ENCODE measurements around the gene SSH2.
A peak's percentile ranks its signal among the peaks of the same experiment; 100 is the strongest.
"Not testable (repeated sequence)": the region's sequence is repeated elsewhere in the genome, so short reads cannot be mapped to it uniquely, and the experiment has no call there.

Gene SSH2

DNA sequence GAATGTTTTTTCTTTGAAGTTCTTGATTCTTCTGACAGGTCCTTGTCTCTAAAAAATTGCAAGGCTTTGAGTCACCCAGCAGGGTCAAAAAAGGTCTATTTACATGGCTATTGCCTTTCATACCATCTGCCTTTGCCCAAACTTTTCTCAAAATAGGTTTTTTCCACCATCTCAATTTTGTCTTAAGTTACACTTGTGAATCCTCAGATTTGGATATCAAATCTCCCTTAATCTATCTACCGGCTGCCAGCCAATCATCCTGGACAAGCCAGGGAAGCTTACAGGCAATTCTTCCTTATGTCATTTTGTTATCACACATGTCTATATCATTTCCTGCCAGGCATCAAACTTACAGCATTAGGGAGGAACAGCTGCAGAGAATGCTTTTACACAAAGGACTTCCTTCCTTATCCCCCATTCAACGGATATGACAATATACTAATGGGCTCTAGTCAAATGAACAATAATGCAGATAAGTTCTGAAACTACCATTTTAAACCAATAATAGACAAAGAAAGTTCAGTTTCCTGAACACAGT is 203.2 kb downstream of the SSH2 start:
- DNase-seq, result no peak

DNA sequence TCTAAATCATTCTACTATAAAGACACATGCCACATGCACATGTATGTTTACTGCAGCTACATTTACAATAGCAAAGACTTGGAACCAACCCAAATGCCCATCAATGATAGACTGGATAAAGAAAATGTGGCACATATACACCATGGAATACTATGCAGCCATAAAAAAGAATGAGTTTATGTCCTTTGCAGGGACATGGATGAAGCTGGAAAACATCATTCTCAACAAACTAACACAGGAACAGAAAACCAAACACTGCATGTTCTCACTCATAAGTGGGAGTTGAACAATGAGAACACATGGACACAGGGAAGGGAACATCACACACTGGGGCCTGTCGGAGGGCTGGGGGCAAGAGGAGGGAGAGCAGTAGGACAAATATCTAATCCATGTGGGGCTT is 204.6 kb downstream of the SSH2 start:
- not testable (repeated sequence) for DNase-seq

- peak in 1 of 2 donors; percentile 15 for DNase-seq
Observed at GRCh38 chr17:29723278-29724047, 206.6 kb downstream of the SSH2 start.

- peak; percentile 26 to 38 for DNase-seq
Observed at GRCh38 chr17:29722411-29723198, 207.4 kb downstream of the SSH2 start.

DNA sequence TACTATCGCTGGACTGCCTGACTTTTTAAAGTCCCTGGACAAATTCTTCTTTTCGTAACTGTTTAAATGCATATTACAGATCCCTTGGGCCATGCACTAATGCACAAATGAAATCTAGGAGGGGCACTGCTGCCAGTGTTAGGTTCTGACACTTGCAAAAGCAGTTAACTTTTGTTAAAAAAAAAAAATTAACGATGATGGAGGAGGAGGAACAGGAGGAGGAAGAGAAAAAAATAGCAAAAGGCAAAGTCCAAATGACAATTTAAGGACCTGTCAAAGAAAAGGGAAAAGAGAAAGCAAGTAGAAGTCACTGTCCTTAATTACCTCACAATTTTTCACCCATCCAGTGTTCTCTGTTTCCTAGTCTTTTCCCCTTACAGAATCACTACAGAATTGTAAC is 209.5 kb downstream of the SSH2 start:
- no peak for DNase-seq

DNA sequence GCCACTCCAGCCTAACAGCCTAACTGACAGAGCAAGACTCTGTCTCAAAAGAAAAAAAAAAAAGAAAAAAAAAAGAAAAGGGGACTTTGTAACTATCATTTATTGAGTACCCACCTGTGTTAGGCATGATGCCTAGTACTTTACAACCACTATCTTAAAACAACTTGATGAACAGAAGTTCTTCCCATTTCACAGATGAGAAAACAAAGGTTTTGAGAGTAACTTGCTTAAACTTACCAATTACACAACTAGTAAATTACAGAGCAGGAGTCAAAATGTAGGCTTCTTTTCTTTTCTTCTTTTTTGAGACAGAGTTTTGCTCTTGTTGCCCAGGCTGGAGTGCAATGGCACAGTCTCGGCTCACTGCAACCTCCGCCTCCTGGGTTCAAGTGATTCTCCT is 210.6 kb downstream of the SSH2 start:
- DNase-seq, result no peak

DNA sequence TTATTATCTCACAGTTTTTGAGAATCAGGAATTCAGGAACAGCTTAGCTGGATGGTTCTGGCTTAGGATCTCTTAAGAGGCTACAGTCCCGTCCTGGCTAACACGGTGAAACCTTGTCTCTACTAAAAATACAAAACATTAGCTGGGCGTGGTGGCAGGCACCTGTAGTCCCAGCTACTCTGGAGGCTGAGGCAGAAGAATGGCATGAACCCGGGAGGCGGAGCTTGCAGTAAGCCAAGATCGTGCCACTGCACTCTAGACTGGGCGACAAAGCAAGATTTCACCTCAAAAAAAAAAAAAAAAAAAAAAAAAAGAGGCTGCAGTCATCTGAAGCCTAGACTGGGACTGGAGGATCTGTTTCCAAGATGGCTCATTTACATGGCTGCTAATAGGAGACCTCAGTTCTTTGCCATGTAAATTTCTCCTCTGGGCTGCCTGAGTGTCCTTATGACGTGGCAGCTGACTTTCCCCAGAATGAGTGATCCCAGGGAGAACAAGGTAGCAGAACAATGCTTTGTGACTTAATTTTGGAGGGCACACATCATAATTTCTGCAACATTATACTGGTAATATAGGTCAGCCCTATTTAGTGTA is 211.5 kb downstream of the SSH2 start:
- no peak for DNase-seq

DNA sequence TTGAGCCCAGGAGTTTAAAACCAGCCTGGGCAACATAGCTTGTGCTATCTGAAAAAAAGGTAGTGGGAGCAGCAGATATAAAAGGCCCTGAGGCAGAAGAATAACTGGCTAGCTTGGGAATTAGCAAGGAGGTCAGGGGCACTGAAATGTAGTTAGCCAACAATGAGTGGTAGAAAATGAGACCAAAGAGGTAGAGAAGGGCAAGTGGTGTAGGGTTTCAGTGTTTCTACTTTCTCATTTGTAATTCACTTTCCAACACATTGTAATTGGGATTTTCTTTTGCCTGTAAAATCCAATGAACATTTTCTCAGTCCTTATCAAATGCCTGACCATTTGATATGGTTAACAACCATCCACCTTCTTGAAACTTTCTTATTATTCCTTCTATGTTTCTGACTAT is 212.2 kb downstream of the SSH2 start:
- no peak for DNase-seq

DNA sequence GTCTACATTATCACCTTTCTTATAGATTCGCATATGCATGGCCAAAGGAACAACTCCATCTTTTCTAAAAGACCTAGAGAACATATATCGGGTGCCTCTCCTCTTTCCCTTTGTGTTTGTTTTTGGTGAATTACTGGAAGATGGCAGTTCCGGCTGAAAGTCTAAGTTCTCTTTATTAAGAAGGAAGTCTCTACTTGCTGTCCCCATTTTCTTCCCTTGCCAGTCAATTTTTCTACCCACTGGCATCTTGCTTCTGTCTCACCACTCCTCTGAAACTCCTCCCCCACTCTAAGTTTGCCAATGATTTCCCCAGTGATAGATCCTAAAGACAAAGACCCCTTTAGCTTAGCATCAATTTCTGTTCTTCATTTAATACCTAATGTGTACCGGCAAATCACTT is 213.5 kb downstream of the SSH2 start:
- no peak for DNase-seq

DNA sequence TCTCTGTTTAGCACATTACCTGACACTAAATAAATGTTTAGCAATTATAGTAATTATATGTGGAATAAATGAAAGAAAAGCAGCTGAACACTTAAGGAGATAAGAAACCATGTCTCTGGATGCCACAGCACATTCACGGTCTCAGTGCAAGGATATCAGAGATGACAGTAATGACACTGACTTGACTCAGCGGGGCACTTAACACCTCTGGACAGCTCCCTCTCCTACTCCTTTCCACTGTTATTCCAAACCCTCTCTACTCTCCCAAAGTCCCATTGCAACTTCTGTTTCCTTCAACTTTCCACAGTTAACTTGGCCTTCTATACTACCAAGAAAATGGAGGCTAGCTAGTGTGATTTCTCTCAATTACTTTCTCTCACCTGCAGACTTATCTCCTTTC is 214.3 kb downstream of the SSH2 start:
- DNase-seq, result no peak

DNA sequence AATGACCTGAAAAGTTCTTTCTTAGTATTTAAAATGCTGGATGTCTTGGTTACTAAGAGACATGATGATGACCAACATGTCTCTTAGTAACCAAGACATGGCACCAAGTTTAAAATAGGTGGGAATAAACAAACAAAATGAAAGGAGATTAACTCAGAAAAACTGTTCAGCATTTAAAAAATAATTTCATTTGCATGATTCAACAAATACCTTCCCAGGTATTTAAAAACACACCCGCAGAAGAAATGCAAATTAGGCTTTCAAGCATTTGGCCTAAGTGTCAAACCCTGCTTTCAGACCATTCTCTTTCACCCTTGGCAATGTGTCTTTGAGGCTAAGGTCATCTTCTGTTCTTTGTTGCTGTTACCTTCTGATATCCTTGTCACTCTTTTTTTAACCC is 215.9 kb downstream of the SSH2 start:
- no peak for DNase-seq

- no peak for DNase-seq
Observed at GRCh38 chr17:29713626-29714025, 216.4 kb downstream of the SSH2 start.

DNA sequence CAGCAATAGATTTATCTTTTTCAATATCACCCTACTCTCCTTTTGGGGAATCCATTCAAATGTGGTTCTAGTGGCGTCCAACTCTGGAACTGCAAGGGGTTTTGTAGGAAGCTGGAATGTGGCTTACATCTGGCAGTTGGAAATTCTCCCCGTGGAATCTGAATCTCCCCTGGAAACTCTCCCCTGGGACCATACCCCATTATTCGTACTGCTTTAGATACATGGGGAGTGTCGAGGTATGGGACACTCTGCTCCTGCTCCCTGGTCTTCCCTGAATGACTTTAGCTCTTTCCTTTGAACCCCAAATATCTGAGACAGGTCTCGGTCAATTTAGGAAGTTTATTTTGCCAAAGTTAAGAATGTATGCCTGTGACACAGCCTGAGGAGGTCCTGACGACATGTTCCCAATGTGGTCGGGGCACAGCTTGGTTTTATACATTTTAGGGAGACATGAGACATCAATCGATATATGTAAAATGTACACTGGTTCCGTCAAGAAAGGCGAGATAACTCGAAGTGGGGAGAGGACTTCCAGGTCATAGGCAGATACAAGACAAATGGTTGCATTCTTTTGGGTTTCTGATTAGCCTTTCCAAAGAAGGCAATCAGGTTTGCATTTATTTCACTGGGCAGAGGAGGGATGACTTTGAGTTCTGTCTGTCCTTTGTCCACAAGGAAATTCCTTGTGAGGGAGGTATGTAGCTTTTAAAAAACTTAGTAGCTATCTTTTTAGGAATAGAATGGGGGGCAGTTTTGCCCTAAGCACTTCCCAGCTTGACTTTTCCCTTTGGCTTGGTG is 218.2 kb downstream of the SSH2 start:
- DNase-seq, result no peak

DNA sequence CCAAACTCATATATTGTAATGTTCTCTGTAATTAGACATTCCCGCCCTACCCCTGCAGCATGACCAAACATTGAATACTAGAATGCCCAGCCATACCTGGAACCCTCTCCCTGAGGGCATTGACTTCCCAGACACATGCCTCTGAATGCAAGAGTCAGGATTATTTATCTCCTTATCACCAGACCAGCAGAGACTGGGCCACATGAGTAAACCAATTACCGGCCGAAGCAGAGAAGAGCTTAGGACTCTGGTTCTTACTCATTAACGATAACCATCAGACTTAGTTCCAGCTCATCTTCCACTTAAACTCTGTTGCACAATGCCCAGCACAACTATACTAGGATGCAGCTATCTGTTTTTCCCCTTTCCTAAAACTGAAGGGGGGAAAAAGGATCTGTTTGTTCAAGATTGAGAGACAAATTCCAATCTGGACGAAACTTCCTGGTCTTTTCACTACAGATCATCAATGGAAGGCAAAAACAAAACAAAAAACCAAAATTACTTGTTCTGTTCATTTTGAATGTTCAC is 219.1 kb downstream of the SSH2 start:
- DNase-seq, result no peak

DNA sequence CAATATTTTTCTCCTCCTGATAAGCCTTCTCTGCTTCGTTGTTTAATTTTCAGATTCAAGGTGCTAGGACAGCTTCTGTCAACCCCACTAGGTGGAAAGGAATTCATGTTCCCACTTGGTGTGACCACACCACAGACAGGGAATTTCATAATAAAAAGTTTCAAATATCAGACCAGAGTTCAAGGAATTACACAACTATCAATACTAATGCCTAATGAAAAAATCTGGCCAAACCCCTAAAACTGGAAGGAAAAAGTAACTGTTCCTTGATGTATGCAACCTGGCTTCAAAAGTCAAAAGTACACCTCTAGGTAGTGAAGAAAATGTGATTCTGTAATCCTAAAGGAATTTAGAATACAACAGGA is 219.5 kb downstream of the SSH2 start:
- DNase-seq, result no peak

GRCh38 chr17:29709866-29710519 is 220.0 kb downstream of the SSH2 start:
- DNase-seq, result no peak

- DNase-seq, result no peak
Observed at GRCh38 chr17:29707212-29707571, 222.8 kb downstream of the SSH2 start.

DNA sequence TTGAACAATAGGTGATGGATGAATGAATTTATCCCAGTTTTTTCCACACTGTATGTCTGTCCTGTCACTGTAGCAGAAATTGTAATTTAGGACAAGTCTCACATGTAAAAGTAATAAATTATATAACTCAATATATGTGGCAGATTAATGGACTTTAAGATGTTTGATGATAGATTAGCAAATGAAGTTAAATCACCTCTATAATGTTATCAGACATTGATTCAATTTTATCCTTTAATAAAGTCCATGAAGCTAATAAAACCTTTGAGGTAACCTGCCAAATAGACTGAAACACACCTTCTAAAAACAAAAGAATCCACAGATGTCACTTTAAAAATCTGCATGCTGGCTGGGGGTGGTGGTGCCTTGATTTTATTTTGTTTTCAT is 224.0 kb downstream of the SSH2 start:
- DNase-seq, result no peak

- no peak for DNase-seq
Observed at GRCh38 chr17:29705386-29705785, 224.6 kb downstream of the SSH2 start.

GRCh38 chr17:29699283-29699682 is 230.7 kb downstream of the SSH2 start:
- no peak for DNase-seq

- no peak for DNase-seq
Observed at GRCh38 chr17:29698837-29699236, 231.2 kb downstream of the SSH2 start.
